ENCODE measurements around the gene ACACA.

- TF ChIP-seq GATA2 (IDR thresholded peaks at IDR 0.05; ENCODE audit: low read depth, low read length) (no peak), GATA3 (IDR thresholded peaks at IDR 0.05; ENCODE audit: low read depth, low read length) (no peak)
These were observed 350.0 kb downstream of the ACACA start for GRCh38 chr17:37056622-37057021.

Data from SH-SY5Y (cell line).